Skeletal muscle tissue (tissue), 4 donors: ENCODE results near the gene FLT3LG. TPM values are rescaled to one million over a fixed set of nuclear protein-coding genes. Genes with fewer than 3 reads are reported as not detected.

Source experiments
- H3K27ac ChIP-seq: one replicate; pipeline ENCODE4 v1.7.0; 2013; ENCODE audit warnings: mild to moderate bottlenecking, low read depth, low read length, inconsistent platforms
- H3K27me3 ChIP-seq, 3 donors: one replicate each; pipeline ENCODE4 v1.7.0; 2013; ENCODE audit warnings: low read length in 3 of 3; ENCODE audit not compliant: control insufficient read depth in 3 of 3, insufficient read depth in 3 of 3
- H3K36me3 ChIP-seq, 3 donors: one replicate each; pipeline ENCODE4 v1.7.0; 2013; ENCODE audit warnings: low read length in 3 of 3; ENCODE audit not compliant: control insufficient read depth in 3 of 3, insufficient read depth in 3 of 3
- H3K4me1 ChIP-seq, 3 donors: one replicate each; pipeline ENCODE4 v1.7.0; 2013; ENCODE audit warnings: low read length in 3 of 3, mild to moderate bottlenecking in 3 of 3; ENCODE audit not compliant: control insufficient read depth in 3 of 3, insufficient read depth in 3 of 3
- H3K4me3 ChIP-seq, 3 donors: one replicate each; pipeline ENCODE4 v1.7.0; 2013; ENCODE audit warnings: low read length in 3 of 3
- H3K9ac ChIP-seq, 3 donors: one replicate each; pipeline ENCODE4 v1.7.0; 2013; ENCODE audit warnings: low read length in 3 of 3, mild to moderate bottlenecking in 3 of 3, moderate library complexity in 2 of 3, low read depth in 1 of 3
- H3K9me3 ChIP-seq, 3 donors: one replicate each; pipeline ENCODE4 v1.7.0; 2013; ENCODE audit warnings: low read length in 3 of 3; ENCODE audit not compliant: control insufficient read depth in 3 of 3
- total RNA-seq: library from RNA; depleted of rRNA; stranded (reverse); fragments of >200 nt; gene quantifications from one replicate; pipeline ENCODE4 v1.2.3, GENCODE V29; 2014
- donor health status: Osteomylitis.

The FLT3LG gene
- total RNA-seq, 1 donor from 2014 or later: 0.52 TPM

GRCh38 chr19:49486710-49487276 lies 12.8 kb downstream of the FLT3LG start:
- Histone ChIP-seq H3K27ac (peak overlapping the region; percentile 67), H3K36me3 (peaks cover 25 to 29% (median 27%) of the 10 kb centered on the region in 3 donors), H3K27me3 (no peaks in the 10 kb centered on the region), H3K4me3 (peak overlapping the region; percentile 38 to 67 (median 53)), H3K9ac (peak overlapping the region; percentile 12 to 63 (median 62)), H3K4me1 (peaks cover 23 to 32% (median 24%) of the 10 kb centered on the region in 3 donors), H3K9me3 (no peaks in the 10 kb centered on the region)

GRCh38 chr19:49487277-49488045 lies 13.4 kb downstream of the FLT3LG start, which contains the start of gene RPL13A:
Gene RPL13A (plus strand): TSS chr19:49487608. CDS start chr19:49487630, 22 bp downstream.
- Histone ChIP-seq H3K4me3 (peak within 1 kb of the TSS; percentile 85 to 100 (median 90)), H3K27me3 (no peaks in the 10 kb centered on the region), H3K9ac (peak within 1 kb of the TSS; percentile 91 to 98 (median 96)), H3K4me1 (peaks cover 23 to 32% (median 24%) of the 10 kb centered on the region in 3 donors), H3K36me3 (peaks cover 31 to 36% (median 32%) of the 10 kb centered on the region in 3 donors), H3K27ac (peak within 1 kb of the TSS; percentile 88), H3K9me3 (no peaks in the 10 kb centered on the region)

- Histone ChIP-seq H3K27me3 (no peaks in the 10 kb centered on the region), H3K9me3 (no peaks in the 10 kb centered on the region), H3K4me1 (peaks cover 23 to 32% (median 24%) of the 10 kb centered on the region in 3 donors), H3K27ac (peak overlapping the region; percentile 88), H3K36me3 (peaks cover 35 to 40% (median 37%) of the 10 kb centered on the region in 3 donors), H3K9ac (peak overlapping the region; percentile 91 to 98 (median 96)), H3K4me3 (peak overlapping the region; percentile 85 to 100 (median 90))
These were observed 14.2 kb downstream of the FLT3LG start for GRCh38 chr19:49488046-49488862.

- H3K27me3 ChIP-seq: no peaks in the 10 kb centered on the region
- H3K4me3 ChIP-seq: peak overlapping the region; percentile 85 to 100 (median 90)
- H3K27ac ChIP-seq: peak overlapping the region; percentile 88
- peaks cover 23 to 32% (median 24%) of the 10 kb centered on the region in 3 donors for H3K4me1 ChIP-seq
- peak overlapping the region; percentile 73 to 96 (median 91) for H3K9ac ChIP-seq
- H3K9me3 ChIP-seq: no peaks in the 10 kb centered on the region
- peaks cover 35 to 40% (median 37%) of the 10 kb centered on the region in 3 donors for H3K36me3 ChIP-seq
These were observed 15.0 kb downstream of the FLT3LG start for GRCh38 chr19:49488863-49489537.

GRCh38 chr19:49489601-49490167 lies 15.7 kb downstream of the FLT3LG start:
- H3K4me3 ChIP-seq: peak overlapping the region; percentile 85 to 100 (median 90)
- H3K36me3 ChIP-seq: peaks cover 35 to 40% (median 37%) of the 10 kb centered on the region in 3 donors
- H3K9ac ChIP-seq: peak overlapping the region; percentile 73 to 96 (median 91)
- no peaks in the 10 kb centered on the region for H3K27me3 ChIP-seq
- peaks cover 23 to 32% (median 24%) of the 10 kb centered on the region in 3 donors for H3K4me1 ChIP-seq
- H3K27ac ChIP-seq: peak overlapping the region; percentile 88
- no peaks in the 10 kb centered on the region for H3K9me3 ChIP-seq

- Histone ChIP-seq H3K4me3 (peak overlapping the region in 1 of 3 donors; percentile 100), H3K27me3 (no peaks in the 10 kb centered on the region), H3K27ac (no peak overlapping the region), H3K9me3 (no peaks in the 10 kb centered on the region), H3K9ac (peak overlapping the region in 2 of 3 donors; percentile 20 to 91), H3K36me3 (peaks cover 35 to 40% (median 37%) of the 10 kb centered on the region in 3 donors), H3K4me1 (peaks cover 23 to 32% (median 24%) of the 10 kb centered on the region in 3 donors)
These were observed 16.4 kb downstream of the FLT3LG start for GRCh38 chr19:49490287-49491029.

- H3K27me3 ChIP-seq: no peaks in the 10 kb centered on the region
- no peak overlapping the region for H3K9ac ChIP-seq
- peaks cover 23 to 32% (median 24%) of the 10 kb centered on the region in 3 donors for H3K4me1 ChIP-seq
- H3K9me3 ChIP-seq: no peaks in the 10 kb centered on the region
- no peak overlapping the region for H3K27ac ChIP-seq
- no peak overlapping the region for H3K4me3 ChIP-seq
- H3K36me3 ChIP-seq: peaks cover 35 to 40% (median 37%) of the 10 kb centered on the region in 3 donors
These were observed 17.2 kb downstream of the FLT3LG start for GRCh38 chr19:49491030-49491803.

GRCh38 chr19:49491804-49492572 lies 18.0 kb downstream of the FLT3LG start:
- Histone ChIP-seq H3K36me3 (peaks cover 35 to 40% (median 37%) of the 10 kb centered on the region in 3 donors), H3K4me1 (peaks cover 22 to 36% (median 26%) of the 10 kb centered on the region in 3 donors), H3K9me3 (no peaks in the 10 kb centered on the region), H3K27ac (no peak overlapping the region), H3K4me3 (no peak overlapping the region), H3K9ac (no peak overlapping the region), H3K27me3 (no peaks in the 10 kb centered on the region)
